CD4-positive, alpha-beta T cell treated with Interferon gamma for 1 hour (primary cell): ENCODE measurements around the gene ALDH1A1.
"Not testable (repeated sequence)": the region's sequence is repeated elsewhere in the genome, so short reads cannot be mapped to it uniquely, and the experiment has no call there.

Source experiments
- DNase-seq: peaks from one replicate; pipeline ENCODE4 v3.0.0-alpha.2; 2020

Gene ALDH1A1

GRCh38 chr9:72942451-72942850 is 10.4 kb downstream of the ALDH1A1 start:
- DNase-seq = no peak

GRCh38 chr9:72939581-72939980 is 13.3 kb downstream of the ALDH1A1 start:
- not testable (repeated sequence) for DNase-seq

- DNase-seq = no peak
Observed at GRCh38 chr9:72937545-72937944, 15.3 kb downstream of the ALDH1A1 start.

- DNase-seq = no peak
Observed at GRCh38 chr9:72936679-72937078, 16.2 kb downstream of the ALDH1A1 start.

GRCh38 chr9:72936266-72936665 is 16.6 kb downstream of the ALDH1A1 start:
- DNase-seq = no peak

- DNase-seq = no peak
Observed at GRCh38 chr9:72935595-72935994, 17.3 kb downstream of the ALDH1A1 start.

GRCh38 chr9:72933730-72934665 is 18.9 kb downstream of the ALDH1A1 start:
- no peak for DNase-seq

GRCh38 chr9:72932619-72933018 is 20.2 kb downstream of the ALDH1A1 start:
- no peak for DNase-seq

- no peak for DNase-seq
Observed at GRCh38 chr9:72931897-72932296, 21.0 kb downstream of the ALDH1A1 start.

GRCh38 chr9:72931437-72931836 is 21.4 kb downstream of the ALDH1A1 start:
- no peak for DNase-seq

- no peak for DNase-seq
Observed at GRCh38 chr9:72930828-72931227, 22.0 kb downstream of the ALDH1A1 start.

- DNase-seq = no peak
Observed at GRCh38 chr9:72929542-72929941, 23.3 kb downstream of the ALDH1A1 start.

- DNase-seq = no peak
Observed at GRCh38 chr9:72928042-72928507, 24.8 kb downstream of the ALDH1A1 start.

GRCh38 chr9:72926506-72926905 is 26.3 kb downstream of the ALDH1A1 start:
- DNase-seq = no peak

- no peak for DNase-seq
Observed at GRCh38 chr9:72925891-72926290, 27.0 kb downstream of the ALDH1A1 start.

- no peak for DNase-seq
Observed at GRCh38 chr9:72925126-72925789, 27.6 kb downstream of the ALDH1A1 start.

GRCh38 chr9:72924154-72924790 is 28.6 kb downstream of the ALDH1A1 start:
- no peak for DNase-seq

GRCh38 chr9:72923077-72923476 is 29.8 kb downstream of the ALDH1A1 start:
- no peak for DNase-seq

- no peak for DNase-seq
Observed at GRCh38 chr9:72921888-72922654, 30.8 kb downstream of the ALDH1A1 start.

- DNase-seq = no peak
Observed at GRCh38 chr9:72919246-72919945, 33.5 kb downstream of the ALDH1A1 start.

GRCh38 chr9:72917892-72918509 is 34.9 kb downstream of the ALDH1A1 start:
- DNase-seq = no peak

- DNase-seq = no peak
Observed at GRCh38 chr9:72915659-72916058, 37.2 kb downstream of the ALDH1A1 start.
